Cardiac fibroblast (primary cell): ENCODE results near the gene ATG4D.

Experiments used
- DNase-seq, 2 donors: peaks; one replicate each; pipeline versions ENCODE4 v3.0.0 to v3.0.0-alpha.2; 2010; ENCODE audit warnings: low read depth in 2 of 2
- H3K4me3 ChIP-seq, 2 donors: replicated peaks in 1 of 2; 1 replicate in 1 of 2; 2 replicates in 1 of 2; pipeline ENCODE4 v1.5.1; 2011; ENCODE audit warnings: low read depth in 2 of 2, low read length in 2 of 2, mild to moderate bottlenecking in 2 of 2, moderate library complexity in 1 of 2
- CTCF ChIP-seq: IDR thresholded peaks from one replicate; pipeline ENCODE4 v1.5.1; 2011; ENCODE audit warnings: low read depth, mild to moderate bottlenecking, low read length, inconsistent platforms

The ATG4D gene

GRCh38 chr19:10552510-10553053 lies 8.9 kb downstream of the ATG4D start:
- DNase-seq = peak; percentile 39 to 44
- no peak overlapping the region for H3K4me3 ChIP-seq

GRCh38 chr19:10553087-10553667 lies 9.5 kb downstream of the ATG4D start:
- no peak overlapping the region for H3K4me3 ChIP-seq
- no peak for DNase-seq
- TF ChIP-seq CTCF = no peak

More at GRCh38 chr19:10552510-10553053, 8.9 kb downstream of the ATG4D start:
- no peak for TF ChIP-seq CTCF

GRCh38 chr19:10553943-10554381 lies 10.3 kb downstream of the ATG4D start:
- no peak for DNase-seq
- no peak for TF ChIP-seq CTCF
- no peak overlapping the region for H3K4me3 ChIP-seq

GRCh38 chr19:10554760-10555609 lies 11.3 kb downstream of the ATG4D start:
- no peak overlapping the region for H3K4me3 ChIP-seq
- no peak for DNase-seq
- no peak for TF ChIP-seq CTCF

- TF ChIP-seq CTCF = no peak
- DNase-seq = no peak
- H3K4me3 ChIP-seq = no peak overlapping the region
Observed at GRCh38 chr19:10555610-10555973, 11.9 kb downstream of the ATG4D start.

- TF ChIP-seq CTCF = no peak
Observed at GRCh38 chr19:10557603-10558197, 14.0 kb downstream of the ATG4D start.

More at GRCh38 chr19:10557603-10558197, 14.0 kb downstream of the ATG4D start:
- DNase-seq = no peak
- H3K4me3 ChIP-seq = no peak overlapping the region
